NCI-H2196 treated with DMSO at 0.1 percent for 48 hours (cell line): Measurements from ENCODE around the gene PPP2R2C.

ENCODE experiments used
- DNase-seq: peaks from one replicate; lab custom pipeline; 2025; ENCODE audit not compliant: unreplicated experiment; lab: John Stamatoyannopoulos, UW

PPP2R2C gene

GRCh38 chr4:6494431-6495295, 22.2 kb upstream of the PPP2R2C start:
- no peak for DNase-seq

GRCh38 chr4:6493658-6494304, 21.4 kb upstream of the PPP2R2C start:
- DNase-seq, result no peak

- no peak for DNase-seq
Measured at GRCh38 chr4:6492861-6493657, 20.6 kb upstream of the PPP2R2C start.

GRCh38 chr4:6492027-6492590, 19.7 kb upstream of the PPP2R2C start:
- no peak for DNase-seq

- no peak for DNase-seq
Measured at GRCh38 chr4:6491235-6491634, 18.8 kb upstream of the PPP2R2C start.

GRCh38 chr4:6489927-6490326, 17.5 kb upstream of the PPP2R2C start:
- DNase-seq, result no peak

- DNase-seq, result no peak
Measured at GRCh38 chr4:6487466-6487865, 15.1 kb upstream of the PPP2R2C start.

GRCh38 chr4:6480534-6481088, 8.2 kb upstream of the PPP2R2C start:
- DNase-seq, result no peak

GRCh38 chr4:6478546-6479220, 6.3 kb upstream of the PPP2R2C start:
- DNase-seq, result no peak

- DNase-seq, result no peak
Measured at GRCh38 chr4:6476893-6477292, 4.5 kb upstream of the PPP2R2C start.

- DNase-seq, result no peak
Measured at GRCh38 chr4:6475492-6476020, 3.1 kb upstream of the PPP2R2C start.

GRCh38 chr4:6474705-6475457, 2.5 kb upstream of the PPP2R2C start:
- DNase-seq, result no peak

- no peak for DNase-seq
Measured at GRCh38 chr4:6474053-6474568, 1.7 kb upstream of the PPP2R2C start.

GRCh38 chr4:6473264-6474052, 1.0 kb upstream of the PPP2R2C start:
- DNase-seq, result no peak

GRCh38 chr4:6472008-6472386, 417 bp downstream of the PPP2R2C start:
- DNase-seq, result no peak

GRCh38 chr4:6471307-6472007, 957 bp downstream of the PPP2R2C start:
- no peak for DNase-seq

GRCh38 chr4:6470502-6471306, 1.7 kb downstream of the PPP2R2C start:
- DNase-seq, result peak; percentile 17
